ENCODE measurements around the gene PDE6A.

DNA sequence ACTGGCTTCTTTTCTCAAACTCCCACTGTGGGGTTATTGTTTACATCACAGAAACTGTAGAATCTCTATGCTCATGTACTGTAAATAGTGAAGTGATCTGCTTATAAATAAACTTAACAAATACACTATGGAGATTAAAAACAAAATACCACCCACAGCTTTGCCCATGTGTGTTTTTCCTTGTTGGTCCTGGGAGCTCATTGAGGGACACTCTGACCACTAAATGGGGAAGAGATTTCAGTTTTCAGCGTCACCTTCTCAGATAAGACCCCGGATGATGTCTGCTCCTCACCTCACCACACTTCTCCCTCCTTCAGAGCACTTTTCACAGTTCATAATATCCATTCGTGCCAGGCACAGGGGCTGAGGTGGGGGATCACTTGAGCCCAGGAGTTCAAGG lies 89.7 kb downstream of the PDE6A start:
- TF ChIP-seq GATA2 (IDR thresholded peaks at IDR 0.05; ENCODE audit: low read depth, low read length) = no peak
- no peak for TF ChIP-seq GATA3 (IDR thresholded peaks at IDR 0.05; ENCODE audit: low read depth, low read length)
